Measurements from ENCODE around the gene TDRKH.

Gene TDRKH

GRCh38 chr1:151832318-151832980 is 42.1 kb upstream of the TDRKH start:
- Histone ChIP-seq H3K4me3 (ENCODE audit: low read length) (no peak overlapping the region), H3K36me3 (ENCODE audit: insufficient read depth, low read length) (no peaks in the 10 kb centered on the region), H3K4me1 (ENCODE audit: insufficient read depth, low read length) (peaks cover 20% of the 10 kb centered on the region), H3K27me3 (ENCODE audit: insufficient read depth, low read length) (peaks cover 10% of the 10 kb centered on the region), H3K9ac (ENCODE audit: low read depth, low read length) (no peak overlapping the region), H3K27ac (ENCODE audit: low read depth, low read length) (no peak overlapping the region), H3K9me3 (ENCODE audit: insufficient read depth, low read depth, low read length) (no peaks in the 10 kb centered on the region)
- 82% methylated on average over 10 of the region's 10 CpGs for WGBS

- H3K4me1 ChIP-seq (ENCODE audit: insufficient read depth, low read length), result peaks cover 15% of the 10 kb centered on the region
These were observed 41.3 kb upstream of the TDRKH start, which contains the start of gene RORC for GRCh38 chr1:151831605-151832004. TSS of gene RORC (minus strand) at chr1:151831802. CDS start at chr1:151831764, 38 bp downstream.

GRCh38 chr1:151831256-151831591 is 40.9 kb upstream of the TDRKH start:
- Histone ChIP-seq H3K27me3 (ENCODE audit: insufficient read depth, low read length) (no peaks in the 10 kb centered on the region; the same call in 1 of the 2 replicates), H3K4me3 (ENCODE audit: low read length) (no peak overlapping the region), H3K9ac (ENCODE audit: low read depth, low read length) (no peak overlapping the region), H3K27ac (ENCODE audit: low read depth, low read length) (no peak overlapping the region), H3K36me3 (ENCODE audit: insufficient read depth, low read length) (no peaks in the 10 kb centered on the region), H3K4me1 (ENCODE audit: insufficient read depth, low read length) (peaks cover 15% of the 10 kb centered on the region), H3K9me3 (ENCODE audit: insufficient read depth, low read depth, low read length) (no peaks in the 10 kb centered on the region)
- 82% methylated on average over 4 of the region's 4 CpGs for WGBS

More at GRCh38 chr1:151831605-151832004, 41.3 kb upstream of the TDRKH start, which contains the start of gene RORC:
- peaks cover 1% of the 10 kb centered on the region for H3K27me3 ChIP-seq (ENCODE audit: insufficient read depth, low read length)
- no peaks in the 10 kb centered on the region for H3K36me3 ChIP-seq (ENCODE audit: insufficient read depth, low read length)
- no peak within 1 kb of the TSS for H3K4me3 ChIP-seq (ENCODE audit: low read length)
- no peaks in the 10 kb centered on the region for H3K9me3 ChIP-seq (ENCODE audit: insufficient read depth, low read depth, low read length)
- WGBS, result 83% methylated on average over 5 of the region's 5 CpGs
- H3K27ac ChIP-seq (ENCODE audit: low read depth, low read length), result no peak within 1 kb of the TSS
- H3K9ac ChIP-seq (ENCODE audit: low read depth, low read length), result no peak within 1 kb of the TSS

- Histone ChIP-seq H3K4me1 (ENCODE audit: insufficient read depth, low read length) (peaks cover 22% of the 10 kb centered on the region), H3K27me3 (ENCODE audit: insufficient read depth, low read length) (no peaks in the 10 kb centered on the region; the same call in 1 of the 2 replicates), H3K27ac (ENCODE audit: low read depth, low read length) (no peak overlapping the region), H3K9me3 (ENCODE audit: insufficient read depth, low read depth, low read length) (no peaks in the 10 kb centered on the region), H3K4me3 (ENCODE audit: low read length) (no peak overlapping the region), H3K36me3 (ENCODE audit: insufficient read depth, low read length) (no peaks in the 10 kb centered on the region), H3K9ac (ENCODE audit: low read depth, low read length) (no peak overlapping the region)
- 65% methylated on average over 6 of the region's 6 CpGs for WGBS
These were observed 39.8 kb upstream of the TDRKH start for GRCh38 chr1:151830055-151830454.

- H3K9ac ChIP-seq (ENCODE audit: low read depth, low read length), result no peak overlapping the region
These were observed 39.2 kb upstream of the TDRKH start for GRCh38 chr1:151829352-151830046.

GRCh38 chr1:151828921-151829320 is 38.6 kb upstream of the TDRKH start:
- 0 out of 2 replicates have a peak overlapping the region, but pooled peaks have one; percentile 10 for H3K4me3 ChIP-seq (ENCODE audit: low read length)
- no peaks in the 10 kb centered on the region; the same call in 1 of the 2 replicates for H3K27me3 ChIP-seq (ENCODE audit: insufficient read depth, low read length)
- no peak overlapping the region for H3K27ac ChIP-seq (ENCODE audit: low read depth, low read length)
- peaks cover 22% of the 10 kb centered on the region for H3K4me1 ChIP-seq (ENCODE audit: insufficient read depth, low read length)
- H3K9ac ChIP-seq (ENCODE audit: low read depth, low read length), result no peak overlapping the region
- no peaks in the 10 kb centered on the region for H3K9me3 ChIP-seq (ENCODE audit: insufficient read depth, low read depth, low read length)
- H3K36me3 ChIP-seq (ENCODE audit: insufficient read depth, low read length), result no peaks in the 10 kb centered on the region
- WGBS, result 12% methylated on average over 12 of the region's 12 CpGs

More at GRCh38 chr1:151829352-151830046, 39.2 kb upstream of the TDRKH start:
- peaks cover 22% of the 10 kb centered on the region for H3K4me1 ChIP-seq (ENCODE audit: insufficient read depth, low read length)
- no peak overlapping the region for H3K27ac ChIP-seq (ENCODE audit: low read depth, low read length)
- H3K27me3 ChIP-seq (ENCODE audit: insufficient read depth, low read length), result no peaks in the 10 kb centered on the region; the same call in 1 of the 2 replicates
- 26% methylated on average over 4 of the region's 4 CpGs for WGBS
- H3K4me3 ChIP-seq (ENCODE audit: low read length), result 0 out of 2 replicates have a peak overlapping the region, but pooled peaks have one; percentile 10
- H3K36me3 ChIP-seq (ENCODE audit: insufficient read depth, low read length), result no peaks in the 10 kb centered on the region
- no peaks in the 10 kb centered on the region for H3K9me3 ChIP-seq (ENCODE audit: insufficient read depth, low read depth, low read length)

GRCh38 chr1:151827853-151828252 is 37.6 kb upstream of the TDRKH start:
- H3K9ac ChIP-seq (ENCODE audit: low read depth, low read length), result no peak overlapping the region
- no peaks in the 10 kb centered on the region for H3K36me3 ChIP-seq (ENCODE audit: insufficient read depth, low read length)
- peaks cover 22% of the 10 kb centered on the region for H3K4me1 ChIP-seq (ENCODE audit: insufficient read depth, low read length)
- no peak overlapping the region for H3K4me3 ChIP-seq (ENCODE audit: low read length)
- H3K27ac ChIP-seq (ENCODE audit: low read depth, low read length), result no peak overlapping the region
- no peaks in the 10 kb centered on the region for H3K9me3 ChIP-seq (ENCODE audit: insufficient read depth, low read depth, low read length)
- H3K27me3 ChIP-seq (ENCODE audit: insufficient read depth, low read length), result no peaks in the 10 kb centered on the region
- WGBS, result 68% methylated on average over 8 of the region's 9 CpGs

- 57% methylated on average over 20 of the region's 21 CpGs for WGBS
- Histone ChIP-seq H3K27ac (ENCODE audit: low read depth, low read length) (no peak overlapping the region), H3K9ac (ENCODE audit: low read depth, low read length) (no peak overlapping the region), H3K36me3 (ENCODE audit: insufficient read depth, low read length) (no peaks in the 10 kb centered on the region), H3K4me1 (ENCODE audit: insufficient read depth, low read length) (peaks cover 29% of the 10 kb centered on the region), H3K4me3 (ENCODE audit: low read length) (no peak overlapping the region), H3K9me3 (ENCODE audit: insufficient read depth, low read depth, low read length) (no peaks in the 10 kb centered on the region), H3K27me3 (ENCODE audit: insufficient read depth, low read length) (no peaks in the 10 kb centered on the region)
These were observed 35.7 kb upstream of the TDRKH start for GRCh38 chr1:151825751-151826660.

GRCh38 chr1:151825204-151825603 is 34.9 kb upstream of the TDRKH start:
- Histone ChIP-seq H3K4me3 (ENCODE audit: low read length) (no peak overlapping the region), H3K4me1 (ENCODE audit: insufficient read depth, low read length) (peaks cover 26% of the 10 kb centered on the region), H3K9ac (ENCODE audit: low read depth, low read length) (no peak overlapping the region), H3K27me3 (ENCODE audit: insufficient read depth, low read length) (no peaks in the 10 kb centered on the region), H3K36me3 (ENCODE audit: insufficient read depth, low read length) (no peaks in the 10 kb centered on the region), H3K9me3 (ENCODE audit: insufficient read depth, low read depth, low read length) (no peaks in the 10 kb centered on the region), H3K27ac (ENCODE audit: low read depth, low read length) (no peak overlapping the region)
- WGBS, result 82% methylated on average over 9 of the region's 9 CpGs

GRCh38 chr1:151823175-151823574 is 32.9 kb upstream of the TDRKH start:
- H3K27me3 ChIP-seq (ENCODE audit: insufficient read depth, low read length), result no peaks in the 10 kb centered on the region
- H3K36me3 ChIP-seq (ENCODE audit: insufficient read depth, low read length), result no peaks in the 10 kb centered on the region
- no peak overlapping the region for H3K9ac ChIP-seq (ENCODE audit: low read depth, low read length)
- 83% methylated on average over 8 of the region's 8 CpGs for WGBS
- H3K4me1 ChIP-seq (ENCODE audit: insufficient read depth, low read length), result peaks cover 14% of the 10 kb centered on the region
- no peaks in the 10 kb centered on the region for H3K9me3 ChIP-seq (ENCODE audit: insufficient read depth, low read depth, low read length)
- H3K4me3 ChIP-seq (ENCODE audit: low read length), result no peak overlapping the region
- no peak overlapping the region for H3K27ac ChIP-seq (ENCODE audit: low read depth, low read length)

GRCh38 chr1:151822404-151822803 is 32.1 kb upstream of the TDRKH start:
- no peaks in the 10 kb centered on the region for H3K9me3 ChIP-seq (ENCODE audit: insufficient read depth, low read depth, low read length)
- H3K27ac ChIP-seq (ENCODE audit: low read depth, low read length), result no peak overlapping the region
- no peaks in the 10 kb centered on the region for H3K27me3 ChIP-seq (ENCODE audit: insufficient read depth, low read length)
- no peak overlapping the region for H3K4me3 ChIP-seq (ENCODE audit: low read length)
- H3K4me1 ChIP-seq (ENCODE audit: insufficient read depth, low read length), result peaks cover 14% of the 10 kb centered on the region
- no peaks in the 10 kb centered on the region for H3K36me3 ChIP-seq (ENCODE audit: insufficient read depth, low read length)
- no peak overlapping the region for H3K9ac ChIP-seq (ENCODE audit: low read depth, low read length)
- 52% methylated on average over 7 of the region's 7 CpGs for WGBS
